ENCODE results near the gene SERPINI1.
A peak's percentile ranks its signal among the peaks of the same experiment; 100 is the strongest.

SERPINI1 gene

DNA sequence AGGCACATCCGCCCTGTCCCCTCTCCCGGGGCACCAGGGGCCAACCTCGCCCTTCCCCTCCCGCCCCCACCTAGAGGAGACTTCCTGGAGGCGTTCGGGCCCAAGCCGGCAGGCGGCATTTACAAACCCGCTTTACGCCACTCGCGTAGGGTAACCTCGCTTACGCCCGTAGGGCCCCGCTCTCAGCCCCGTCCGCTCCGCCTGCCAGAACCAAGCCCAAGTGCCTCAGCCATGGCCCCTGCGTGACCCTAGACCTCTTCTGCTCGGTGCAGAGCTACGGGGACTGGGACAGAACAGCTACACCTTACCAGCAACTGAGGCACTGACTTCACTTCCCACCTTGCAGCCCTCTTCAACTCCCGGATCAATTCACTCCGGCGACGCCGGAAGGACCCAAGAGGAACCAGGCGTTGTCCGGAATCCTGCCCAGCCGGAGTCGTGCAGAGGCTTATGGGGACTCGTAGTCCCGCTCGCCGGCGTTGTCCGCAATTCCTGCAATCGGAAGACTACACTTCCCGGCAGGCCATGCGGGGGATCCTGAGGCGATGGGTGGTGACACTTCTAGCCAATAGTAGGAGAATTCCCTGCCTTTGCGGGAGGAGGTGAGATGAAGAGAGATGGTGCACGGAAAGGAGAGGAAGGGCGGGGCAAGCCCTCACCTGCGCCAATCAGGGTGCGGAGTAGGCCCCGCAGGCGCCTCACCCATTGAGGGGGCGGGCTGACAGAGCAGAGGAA, 856 bp upstream of the SERPINI1 start, which contains the start of gene PDCD10:
PDCD10 (minus strand) TSS at position 395 of the 735 bp plus-strand sequence. CDS start 14,735 bp downstream, outside the sequence.
- peak; percentile 92 for DNase-seq (ENCODE audit: low read depth)

GRCh38 chr3:167736264-167736787, 805 bp downstream of the SERPINI1 start:
- DNase-seq (ENCODE audit: low read depth): no peak

DNA sequence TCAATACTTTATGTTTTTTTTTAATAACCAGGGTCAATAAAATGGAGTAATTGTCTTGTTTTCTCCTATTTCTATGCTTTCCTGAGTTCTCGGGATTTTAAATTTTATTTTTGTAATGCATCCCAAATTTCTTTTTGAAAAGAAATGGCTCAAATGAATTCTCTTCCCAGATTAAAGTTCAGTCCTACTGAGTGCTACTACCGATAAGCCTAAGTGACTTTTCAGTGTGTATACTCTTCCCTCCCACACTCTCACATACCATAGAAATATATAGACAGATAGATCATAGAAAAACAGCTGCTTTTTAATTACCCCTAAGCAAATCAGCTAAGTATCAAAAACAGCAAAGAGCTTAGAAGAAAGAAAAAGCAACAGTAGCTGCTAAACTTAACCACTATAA, 1.5 kb downstream of the SERPINI1 start:
- no peak for DNase-seq (ENCODE audit: low read depth)

DNA sequence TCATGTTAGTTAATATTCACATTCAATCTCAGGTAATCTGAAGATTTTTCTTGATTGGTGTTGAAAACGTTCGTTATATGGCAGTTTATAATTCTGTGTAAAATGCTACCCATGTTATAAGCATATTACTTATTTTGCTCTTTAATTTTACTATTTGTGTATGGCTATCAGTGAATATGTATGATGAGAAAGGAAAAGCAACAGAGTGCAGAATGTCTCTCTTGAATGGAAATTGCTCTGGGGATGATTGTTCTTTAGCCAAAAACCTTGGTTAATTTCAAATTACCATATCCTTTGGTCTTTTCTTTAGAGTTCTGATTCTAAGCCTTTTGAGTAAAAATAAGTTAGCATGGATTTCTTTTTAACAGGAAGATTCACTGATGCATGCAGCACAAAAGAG, 2.5 kb downstream of the SERPINI1 start:
- no peak for DNase-seq (ENCODE audit: low read depth)

DNA sequence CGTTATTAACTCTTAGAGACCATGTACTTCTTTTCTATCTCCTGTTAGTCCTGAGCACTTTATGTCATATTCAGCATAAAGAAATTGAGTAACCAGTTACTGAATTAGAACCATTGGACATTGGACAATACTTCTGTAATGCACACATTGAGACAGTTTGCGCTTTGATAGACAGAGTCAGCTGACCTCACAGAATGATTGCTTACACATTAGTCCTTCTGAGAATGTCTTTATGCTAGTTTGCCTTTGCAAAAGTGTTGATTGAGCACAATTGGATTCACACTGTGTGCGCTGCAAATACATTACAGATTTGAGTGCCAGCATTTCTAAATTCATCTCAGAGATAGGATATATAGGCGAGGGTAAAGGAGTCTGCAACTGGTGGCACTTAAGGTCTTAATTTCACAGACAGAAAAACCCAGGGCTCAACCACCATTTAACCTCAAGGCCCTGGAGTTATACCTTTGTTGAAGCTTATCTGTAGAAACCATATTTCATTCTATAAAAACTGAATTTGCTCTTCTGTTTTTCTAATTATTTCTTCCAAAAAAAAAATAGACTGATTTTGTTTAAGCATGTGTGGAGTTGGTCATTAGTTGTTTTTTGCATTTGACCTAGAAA, 3.8 kb downstream of the SERPINI1 start:
- no peak for DNase-seq (ENCODE audit: low read depth)

DNA sequence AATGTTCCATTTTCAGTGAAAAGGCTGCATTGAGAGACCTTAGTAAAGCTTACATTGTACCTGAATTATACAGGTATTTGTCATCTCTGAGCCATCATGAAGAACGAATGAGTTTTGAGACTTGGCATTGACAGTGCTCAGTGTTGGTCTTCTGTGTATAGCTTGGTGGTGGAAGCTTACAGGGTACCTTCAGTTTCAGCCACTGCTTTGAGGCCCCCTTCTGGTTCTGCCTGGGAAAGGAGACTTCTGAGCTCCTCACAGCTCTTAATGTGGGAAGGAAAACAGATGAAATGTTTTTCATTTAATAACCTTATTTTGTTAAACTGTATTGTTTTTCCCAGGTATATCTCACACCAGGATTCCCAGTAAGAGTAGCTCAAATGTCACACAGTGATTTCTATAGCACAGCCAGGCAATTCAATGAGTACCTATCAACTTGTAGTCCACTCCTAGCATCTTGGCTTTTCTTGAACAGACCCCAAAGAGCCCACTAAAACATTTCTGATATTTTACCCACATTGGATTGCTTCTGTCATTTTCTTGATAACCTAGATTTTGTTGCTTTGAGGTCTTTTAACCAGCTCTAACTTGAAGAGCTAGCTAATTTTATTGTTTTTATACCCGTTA, 5.6 kb downstream of the SERPINI1 start:
- no peak for DNase-seq (ENCODE audit: low read depth)

GRCh38 chr3:167742338-167742737, 6.8 kb downstream of the SERPINI1 start:
- no peak for DNase-seq (ENCODE audit: low read depth)

DNA sequence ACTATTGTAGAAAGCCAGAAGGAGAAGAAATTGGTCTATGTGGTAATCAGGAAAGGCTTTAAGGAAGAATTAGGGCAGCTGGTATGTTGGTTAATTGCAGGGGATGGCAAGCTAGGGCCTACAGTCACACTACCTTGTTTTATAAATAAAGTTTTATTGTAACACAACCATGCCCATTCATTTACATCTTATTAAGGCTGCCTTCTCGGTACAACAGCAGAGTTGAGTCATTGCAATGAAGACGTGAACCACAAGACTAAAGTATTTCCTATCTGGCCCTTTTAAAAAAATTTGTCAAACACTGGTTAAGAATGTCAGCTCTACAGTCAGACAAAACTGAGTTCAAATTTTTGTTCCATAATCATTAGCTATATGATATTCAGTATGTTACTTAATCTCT, 8.3 kb downstream of the SERPINI1 start:
- no peak for DNase-seq (ENCODE audit: low read depth)

DNA sequence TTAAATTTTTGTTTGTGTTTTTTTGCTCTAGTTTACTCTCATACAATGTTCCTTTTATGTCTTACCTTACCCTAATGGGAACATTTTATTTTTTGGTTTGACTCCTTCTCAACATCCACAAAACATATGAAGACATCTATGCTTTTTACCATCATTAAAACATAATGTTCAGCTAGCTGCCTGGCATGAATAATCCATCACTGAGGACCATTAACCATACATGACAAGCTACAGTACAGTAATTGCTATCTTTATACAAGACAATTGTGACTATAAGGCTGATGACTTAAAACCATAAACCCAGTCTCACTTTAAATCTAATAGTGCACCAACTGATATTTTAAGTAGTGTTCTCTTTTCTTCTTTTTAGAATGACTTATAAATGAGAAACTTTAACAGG, 13.7 kb downstream of the SERPINI1 start:
- no peak for DNase-seq (ENCODE audit: low read depth)

DNA sequence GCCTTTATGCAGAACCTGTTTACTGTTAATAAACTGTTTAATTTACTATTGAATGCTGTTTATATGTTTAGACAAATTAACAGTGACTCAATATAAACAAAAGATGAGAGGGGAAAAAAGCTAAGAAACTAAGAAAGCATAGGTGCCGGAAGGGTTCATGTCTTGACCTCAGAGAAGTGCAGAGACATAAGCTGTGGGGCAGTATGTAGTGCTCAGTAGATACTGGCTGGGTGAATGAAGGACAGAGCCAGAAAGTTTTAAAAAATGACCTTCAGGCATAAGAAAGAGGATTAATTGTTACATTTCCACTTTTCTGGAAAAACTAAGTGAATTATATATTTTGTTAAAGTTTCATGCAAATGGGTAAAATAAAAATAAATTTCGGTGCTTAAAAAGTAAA, 14.2 kb downstream of the SERPINI1 start:
- DNase-seq (ENCODE audit: low read depth): no peak

- DNase-seq (ENCODE audit: low read depth): no peak
These were observed 14.9 kb downstream of the SERPINI1 start for GRCh38 chr3:167750272-167750971.

- no peak for DNase-seq (ENCODE audit: low read depth)
These were observed 18.5 kb downstream of the SERPINI1 start for GRCh38 chr3:167754049-167754448.

- DNase-seq (ENCODE audit: low read depth): no peak
These were observed 25.8 kb downstream of the SERPINI1 start for GRCh38 chr3:167761302-167761701.

DNA sequence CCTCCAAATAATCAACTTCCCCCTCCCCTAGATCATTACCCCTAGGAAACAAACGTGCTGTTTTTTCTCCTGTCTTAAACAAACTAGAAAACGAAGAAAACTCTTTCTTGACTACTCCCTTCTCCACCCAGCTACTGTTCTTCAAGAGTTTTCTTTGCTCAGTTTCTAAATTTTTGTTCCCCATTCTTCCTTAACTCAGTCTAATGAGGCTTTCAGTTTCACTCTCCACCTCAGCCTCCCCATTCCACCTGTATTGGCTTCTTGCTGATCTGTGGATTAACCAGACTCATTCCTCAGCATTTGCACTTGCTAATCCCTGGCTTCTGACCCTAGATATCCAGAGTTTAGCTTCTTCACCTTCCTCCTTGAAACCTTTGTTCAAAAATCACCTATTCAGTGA, 26.8 kb downstream of the SERPINI1 start:
- no peak for DNase-seq (ENCODE audit: low read depth)

GRCh38 chr3:167772992-167773391, 37.5 kb downstream of the SERPINI1 start:
- no peak for DNase-seq (ENCODE audit: low read depth)

- DNase-seq (ENCODE audit: low read depth): no peak
These were observed 38.1 kb downstream of the SERPINI1 start for GRCh38 chr3:167773584-167773983.

DNA sequence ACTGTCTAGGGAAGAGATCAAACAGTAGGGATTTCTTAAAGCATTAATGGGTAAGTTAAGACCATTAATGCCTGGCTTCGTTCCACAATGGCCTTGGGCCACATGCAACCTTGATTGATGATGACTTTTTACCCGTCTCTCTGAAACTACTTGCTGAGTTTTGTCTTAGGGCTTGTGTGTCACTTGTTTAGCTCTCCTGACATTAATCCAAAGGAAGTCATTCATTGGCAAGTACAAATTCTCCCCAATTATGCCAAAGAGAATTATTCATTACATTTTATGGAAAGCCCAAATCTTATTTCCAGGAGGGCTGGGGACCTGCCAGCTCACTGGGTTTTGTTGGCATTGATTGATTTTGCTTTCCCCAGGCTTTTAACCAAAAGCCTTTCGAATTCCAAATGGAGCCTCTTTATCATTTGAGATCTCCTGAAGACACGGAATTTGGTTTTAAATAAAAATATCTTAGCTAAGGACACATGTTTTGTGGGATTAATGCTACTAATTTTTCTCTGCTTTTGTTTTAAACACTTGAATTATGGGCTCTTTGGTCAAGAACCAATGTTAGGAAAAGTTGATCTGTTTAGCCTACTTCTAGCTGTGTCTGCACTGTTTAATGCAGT, 40.7 kb downstream of the SERPINI1 start:
- no peak for DNase-seq (ENCODE audit: low read depth)

DNA sequence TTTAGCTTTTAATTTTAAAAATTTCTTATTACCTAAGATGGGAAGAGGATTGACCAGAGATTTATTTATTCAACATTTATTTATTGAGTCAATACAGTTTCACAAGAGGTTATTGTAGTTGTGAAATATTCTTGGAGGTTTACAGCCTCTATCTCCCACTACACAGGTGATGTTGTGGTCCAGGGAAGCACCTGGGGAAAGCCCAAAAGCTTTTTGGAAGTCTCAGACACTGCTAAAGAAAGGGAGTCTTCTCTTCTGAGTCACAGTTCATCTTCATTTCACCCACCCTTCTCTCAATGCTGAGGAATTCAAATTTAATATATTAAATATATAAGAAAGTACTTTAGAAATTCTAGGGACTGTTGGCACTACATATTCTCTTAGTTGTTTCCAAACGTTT, 41.8 kb downstream of the SERPINI1 start:
- DNase-seq (ENCODE audit: low read depth): no peak

GRCh38 chr3:167780214-167780883, 44.8 kb downstream of the SERPINI1 start:
- DNase-seq (ENCODE audit: low read depth): no peak

GRCh38 chr3:167783781-167784180, 48.3 kb downstream of the SERPINI1 start:
- no peak for DNase-seq (ENCODE audit: low read depth)

- DNase-seq (ENCODE audit: low read depth): no peak
These were observed 50.3 kb downstream of the SERPINI1 start for GRCh38 chr3:167785790-167786189.

Data from activated gamma-delta T cell treated with anti-CD3 and anti-CD28 coated beads, Interleukin-2, amount 50 U/mL, for 16 hours (primary cell).